Loucy (cell line): ENCODE data around the gene UBAP2.

ENCODE experiments used
- H2AFZ ChIP-seq: fragments of 200-600 bp; sonication (generic); 2 replicates; pipeline ENCODE4 v1.6.0; 2016; ENCODE audit warnings: antibody characterized with exemption, mild to moderate bottlenecking, low read length, moderate library complexity
- H3F3A ChIP-seq: fragments of 200-600 bp; 2 replicates; pipeline ENCODE4 v1.6.0; 2016; ENCODE audit warnings: antibody characterized with exemption, low read depth, mild to moderate bottlenecking
- H3K27me3 ChIP-seq: fragments of 200-600 bp; sonication (generic); 2 replicates; pipeline ENCODE4 v1.6.1; 2014; ENCODE audit warnings: low read length, mild to moderate bottlenecking; ENCODE audit not compliant: insufficient read depth, poor library complexity, severe bottlenecking
- H3K36me3 ChIP-seq: fragments of 200-600 bp; sonication (generic); 2 replicates; pipeline ENCODE4 v1.6.1; 2016; ENCODE audit warnings: low read length; ENCODE audit not compliant: insufficient read depth
- H3K4me1 ChIP-seq: fragments of 200-600 bp; sonication (generic); 2 replicates; pipeline ENCODE4 v1.5.1; 2014; ENCODE audit warnings: low read length, mild to moderate bottlenecking; ENCODE audit not compliant: insufficient read depth, poor library complexity, severe bottlenecking
- H3K4me2 ChIP-seq: fragments of 200-600 bp; sonication (generic); 2 replicates; pipeline ENCODE4 v1.6.0; 2014; ENCODE audit warnings: antibody characterized with exemption, low read length, low read depth, mild to moderate bottlenecking; ENCODE audit not compliant: poor library complexity, severe bottlenecking
- H3K4me3 ChIP-seq: fragments of 200-600 bp; sonication (generic); 2 replicates; pipeline ENCODE4 v1.5.1; 2014; ENCODE audit warnings: low read length, mild to moderate bottlenecking, mixed read lengths; ENCODE audit not compliant: poor library complexity, severe bottlenecking
- H3K79me2 ChIP-seq: fragments of 200-600 bp; sonication (generic); 2 replicates; pipeline ENCODE4 v1.6.1; 2014; ENCODE audit warnings: low read length; ENCODE audit not compliant: insufficient read depth
- H3K9ac ChIP-seq: fragments of 200-600 bp; sonication (generic); 2 replicates; pipeline ENCODE4 v1.6.0; 2014; ENCODE audit warnings: mild to moderate bottlenecking, low read depth, low read length, moderate library complexity; ENCODE audit not compliant: poor library complexity, severe bottlenecking
- H3K9me2 ChIP-seq: fragments of 200-600 bp; sonication (generic); replicated peaks from 2 replicates; pipeline ENCODE4 v1.6.1; 2016; ENCODE audit warnings: low read depth, low read length, mixed read lengths
- H3K9me3 ChIP-seq: fragments of 200-600 bp; sonication (generic); 2 replicates; pipeline ENCODE4 v1.6.1; 2014; ENCODE audit warnings: mild to moderate bottlenecking, antibody characterized with exemption, low read length, low read depth; ENCODE audit not compliant: insufficient read depth
- H4K20me1 ChIP-seq: fragments of 200-600 bp; sonication (generic); 2 replicates; pipeline ENCODE4 v1.6.0; 2014; ENCODE audit warnings: antibody characterized with exemption, low read length, mild to moderate bottlenecking; ENCODE audit not compliant: insufficient read depth, poor library complexity, severe bottlenecking
- CTCF ChIP-seq: fragments of 200-600 bp; sonication (generic); conservative IDR thresholded peaks from 2 replicates; pipeline ENCODE4 v1.5.1; 2014; ENCODE audit warnings: mild to moderate bottlenecking, antibody characterized with exemption, low read length
- EZH2phosphoT487 ChIP-seq: fragments of 200-600 bp; IDR thresholded peaks from 2 replicates; pipeline ENCODE4 v1.6.1; 2018; ENCODE audit warnings: antibody characterized with exemption, mild to moderate bottlenecking, moderate library complexity, borderline replicate concordance

Gene UBAP2

GRCh38 chr9:34065541-34065940 is 16.9 kb upstream of the UBAP2 start:
- Histone ChIP-seq H3K9ac (no peak overlapping the region), H3K4me3 (no peak overlapping the region), H3K27me3 (no peaks in the 10 kb centered on the region), H3K79me2 (no peaks in the 10 kb centered on the region), H3F3A (no peaks in the 10 kb centered on the region), H2AFZ (no peak overlapping the region), H4K20me1 (no peaks in the 10 kb centered on the region), H3K4me1 (no peaks in the 10 kb centered on the region), H3K4me2 (no peak overlapping the region), H3K9me3 (no peaks in the 10 kb centered on the region), H3K36me3 (no peaks in the 10 kb centered on the region), H3K9me2 (no peaks in the 10 kb centered on the region)
- TF ChIP-seq CTCF: no peak
- no peak for TF ChIP-seq EZH2phosphoT487

GRCh38 chr9:34059954-34060353 is 11.3 kb upstream of the UBAP2 start:
- Histone ChIP-seq H3K79me2 (no peaks in the 10 kb centered on the region), H3K4me3 (no peak overlapping the region)
- TF ChIP-seq CTCF: no peak
- TF ChIP-seq EZH2phosphoT487: no peak

GRCh38 chr9:34059281-34059680 is 10.6 kb upstream of the UBAP2 start:
- H3K9ac ChIP-seq: no peak overlapping the region
- no peak for TF ChIP-seq CTCF
- no peak for TF ChIP-seq EZH2phosphoT487
- no peaks in the 10 kb centered on the region for H3K27me3 ChIP-seq
- H3K36me3 ChIP-seq: no peaks in the 10 kb centered on the region
- H3K4me1 ChIP-seq: no peaks in the 10 kb centered on the region
- H3K4me2 ChIP-seq: no peak overlapping the region
- no peaks in the 10 kb centered on the region for H3F3A ChIP-seq
- H2AFZ ChIP-seq: no peak overlapping the region
- no peaks in the 10 kb centered on the region for H3K9me2 ChIP-seq
- no peak overlapping the region for H3K4me3 ChIP-seq
- no peaks in the 10 kb centered on the region for H3K79me2 ChIP-seq
- no peaks in the 10 kb centered on the region for H3K9me3 ChIP-seq
- no peaks in the 10 kb centered on the region for H4K20me1 ChIP-seq

More at GRCh38 chr9:34059954-34060353, 11.3 kb upstream of the UBAP2 start:
- H3F3A ChIP-seq: no peaks in the 10 kb centered on the region
- H3K4me1 ChIP-seq: no peaks in the 10 kb centered on the region
- H3K9me2 ChIP-seq: no peaks in the 10 kb centered on the region
- no peak overlapping the region for H3K4me2 ChIP-seq
- H3K36me3 ChIP-seq: no peaks in the 10 kb centered on the region
- no peaks in the 10 kb centered on the region for H3K27me3 ChIP-seq
- no peak overlapping the region for H3K9ac ChIP-seq
- H3K9me3 ChIP-seq: no peaks in the 10 kb centered on the region
- H2AFZ ChIP-seq: no peak overlapping the region
- no peaks in the 10 kb centered on the region for H4K20me1 ChIP-seq
